Ramos (cell line): ENCODE data around the gene ETS2.

Experiments used
- in situ Hi-C: fragments of 300-500 bp; cut with MboI; formaldehyde crosslinking; loops from one replicate; pipeline ENCODE4 v1.14.3; 2022; ENCODE audit warnings: low sequenced_read_pairs; ENCODE audit not compliant: unreplicated experiment

ETS2 gene

DNA sequence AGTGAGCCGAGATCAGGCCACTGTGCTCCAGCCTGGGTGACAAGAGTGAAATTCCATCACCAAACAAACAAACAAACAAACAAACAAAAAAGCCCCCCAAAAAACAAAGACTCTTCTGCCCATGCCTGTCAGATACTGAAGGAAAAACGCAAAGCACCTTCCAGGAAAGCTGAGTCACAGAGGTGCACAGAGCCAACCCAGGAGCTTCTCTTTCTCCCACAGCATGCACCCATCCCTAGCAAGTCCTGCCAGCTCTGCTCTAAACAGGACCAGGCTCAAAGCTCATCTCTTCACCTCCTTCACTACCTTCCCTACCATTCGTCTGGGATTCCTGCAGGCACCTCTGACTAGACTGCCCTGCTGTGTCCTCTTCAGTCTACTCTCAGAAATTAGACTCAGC, 46.5 kb downstream of the ETS2 start:
- in situ Hi-C loops = no loop called here

DNA sequence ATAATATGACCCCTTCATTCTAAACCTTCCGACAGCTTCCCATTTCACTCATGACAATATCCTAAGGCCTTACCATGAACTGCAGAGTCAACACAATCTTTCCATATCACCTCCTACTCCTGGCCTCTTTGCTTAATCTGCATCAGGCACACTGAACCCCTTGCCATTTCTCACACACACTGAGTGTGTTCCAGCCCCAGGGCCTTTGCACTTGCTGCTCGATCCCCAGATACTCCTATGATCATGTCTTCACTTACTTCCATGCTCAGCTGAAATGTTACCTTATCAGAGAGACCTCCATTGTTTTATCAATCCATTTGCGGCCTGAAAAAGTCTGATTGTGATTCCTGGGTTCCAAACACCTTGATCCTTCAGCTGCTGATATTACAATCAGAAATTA, 47.0 kb downstream of the ETS2 start:
- in situ Hi-C loops = no loop called here

DNA sequence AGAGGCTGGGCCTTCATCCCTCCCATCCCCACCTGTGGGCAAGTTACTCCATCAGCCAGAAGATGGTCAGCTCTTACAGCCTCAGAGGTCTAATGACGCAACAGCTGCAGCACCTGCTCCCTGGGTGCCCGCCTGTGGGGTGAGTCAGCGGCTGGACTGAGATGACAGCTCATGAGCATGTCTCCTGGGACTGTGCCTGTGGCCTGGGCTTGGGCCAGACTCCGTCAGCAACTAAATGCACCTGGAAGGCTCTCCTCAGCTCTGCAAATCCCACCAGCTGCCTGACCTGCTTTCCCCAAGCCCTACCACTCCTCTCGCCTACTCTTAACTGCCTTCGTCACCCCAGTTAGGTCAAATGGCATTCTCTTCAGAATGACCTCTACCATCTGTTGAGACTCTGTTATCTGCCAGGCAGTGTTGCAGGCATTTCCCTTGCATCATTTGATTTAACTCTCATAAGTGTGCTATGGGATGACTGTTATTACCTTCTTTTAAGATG, 47.7 kb downstream of the ETS2 start:
- in situ Hi-C loops = no loop called here

DNA sequence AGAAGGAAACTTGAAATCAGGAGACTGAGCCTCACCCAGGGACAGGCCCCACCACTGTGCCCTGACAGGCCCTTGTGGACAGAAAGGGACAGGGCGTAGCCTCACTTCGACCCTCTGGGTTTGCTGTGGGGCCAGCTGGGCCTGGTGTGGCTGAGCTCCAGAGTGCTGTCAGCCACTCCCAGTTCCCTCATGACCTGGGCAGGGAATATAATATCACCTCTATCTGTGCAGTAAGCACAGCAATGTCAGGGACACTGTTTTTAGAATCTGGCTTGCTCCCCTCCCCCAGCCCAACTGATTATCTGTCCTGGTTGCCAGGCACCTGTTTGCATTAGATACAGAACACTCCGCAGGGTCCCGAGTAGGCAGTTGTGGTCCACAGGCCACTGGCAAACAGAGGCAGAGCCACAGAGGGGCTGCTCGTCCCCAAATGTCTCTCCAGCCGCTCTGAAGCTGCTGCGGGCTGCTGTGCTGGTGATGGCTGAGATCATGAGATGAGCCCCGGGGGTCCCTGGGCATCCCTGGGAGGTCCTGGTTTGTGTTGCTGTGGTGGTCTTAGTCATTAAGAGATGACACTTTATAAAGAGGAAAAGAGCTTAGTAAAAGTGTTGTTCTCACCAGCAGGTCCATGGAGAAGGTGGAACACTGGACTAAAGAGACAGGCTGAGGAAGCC, 51.6 kb downstream of the ETS2 start:
- in situ Hi-C loops = no loop called here

DNA sequence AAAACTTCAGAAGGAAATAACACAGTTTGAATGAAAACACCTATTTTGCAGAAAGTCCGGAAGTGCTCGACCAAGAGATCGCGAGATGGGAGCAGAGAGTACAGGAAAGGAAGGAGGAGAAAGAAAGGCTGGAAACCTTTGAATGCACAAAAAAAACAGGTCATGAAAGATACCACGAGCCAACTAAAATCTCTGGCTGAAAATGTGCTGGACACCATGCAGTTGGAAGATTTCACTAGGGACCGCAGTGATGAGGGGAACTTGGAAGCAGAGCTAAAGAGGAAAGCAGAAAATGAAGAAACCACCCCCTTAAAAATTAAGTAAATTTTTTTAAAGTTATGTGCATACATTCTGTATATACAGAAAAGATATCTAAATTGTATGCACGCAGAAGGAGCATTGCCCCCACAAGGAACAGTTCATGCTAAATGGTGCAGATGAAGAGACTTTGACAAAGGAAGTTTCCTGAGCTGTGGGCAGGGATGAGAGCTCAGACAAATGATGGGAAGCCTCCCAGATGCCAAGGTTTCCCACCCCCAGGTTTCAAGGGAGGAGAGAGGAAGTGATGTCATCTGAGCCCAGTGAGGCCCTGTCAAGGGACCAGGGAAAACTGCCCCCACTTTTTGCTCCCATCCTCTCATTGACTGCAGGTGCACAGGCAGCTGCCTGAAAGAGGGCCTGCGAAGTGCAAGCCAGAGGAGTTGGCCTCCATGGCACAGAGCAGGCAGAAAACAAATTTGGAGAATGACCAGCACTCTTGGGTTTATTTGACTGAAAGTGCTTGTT, 52.5 kb downstream of the ETS2 start:
- in situ Hi-C loops = no loop called here

DNA sequence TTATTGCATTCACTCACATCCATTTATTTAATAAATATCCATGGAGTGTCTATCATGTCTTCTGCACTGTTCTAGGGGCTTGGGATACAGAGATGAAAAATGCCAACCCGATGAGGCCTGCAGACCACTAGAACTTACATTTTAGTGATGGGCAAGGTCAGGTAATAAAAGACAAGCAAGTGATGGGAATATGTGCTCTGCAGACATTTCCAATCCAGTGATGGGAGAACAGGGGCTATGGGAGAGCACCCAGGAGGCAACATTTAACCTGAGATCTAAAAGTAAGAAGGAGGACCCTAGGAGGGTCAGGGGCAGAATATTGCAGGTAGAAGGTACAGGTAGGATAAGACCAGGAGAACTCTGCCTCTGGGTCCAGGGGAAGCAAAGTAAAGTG, 53.1 kb downstream of the ETS2 start:
- in situ Hi-C loops = no loop called here

DNA sequence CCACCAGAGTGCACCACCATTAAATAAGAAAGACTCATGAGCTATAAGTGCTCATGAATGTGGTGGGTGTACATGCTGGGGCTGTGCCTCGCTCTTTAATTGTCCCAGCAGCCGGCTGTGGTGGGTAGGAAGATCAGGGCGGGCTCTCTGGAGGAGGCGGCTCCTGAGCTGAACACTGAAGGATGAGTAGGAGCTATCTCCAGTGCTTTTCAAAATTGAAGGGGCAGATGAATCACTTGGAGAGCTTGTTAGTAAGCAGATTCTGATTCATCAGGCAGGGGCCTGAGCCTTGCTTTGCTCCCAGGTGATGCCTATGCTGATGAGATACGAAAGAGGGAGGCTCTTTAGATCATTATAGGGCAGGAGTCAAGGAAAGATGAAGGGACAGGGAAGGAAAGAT, 54.1 kb downstream of the ETS2 start:
- in situ Hi-C loops = no loop called here

DNA sequence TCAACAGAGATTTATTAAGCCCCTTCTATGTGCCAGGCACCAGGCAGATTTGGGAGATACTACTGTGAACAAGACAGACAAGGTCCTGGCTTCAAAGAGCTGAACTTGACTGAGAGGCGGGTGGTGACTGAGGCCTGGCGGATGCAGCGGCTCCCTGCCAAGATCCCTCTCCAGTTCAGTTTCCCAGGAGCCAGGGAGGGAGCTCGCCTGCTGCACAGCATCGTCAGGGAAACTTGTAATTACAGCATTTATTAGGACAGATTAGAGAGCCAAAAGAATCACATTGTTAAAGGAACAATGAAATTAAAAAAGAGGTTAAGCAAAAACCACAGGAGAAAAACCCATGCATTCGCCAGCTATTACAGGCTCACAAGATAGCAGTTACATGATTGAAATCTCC, 55.3 kb downstream of the ETS2 start:
- in situ Hi-C loops = no loop called here

DNA sequence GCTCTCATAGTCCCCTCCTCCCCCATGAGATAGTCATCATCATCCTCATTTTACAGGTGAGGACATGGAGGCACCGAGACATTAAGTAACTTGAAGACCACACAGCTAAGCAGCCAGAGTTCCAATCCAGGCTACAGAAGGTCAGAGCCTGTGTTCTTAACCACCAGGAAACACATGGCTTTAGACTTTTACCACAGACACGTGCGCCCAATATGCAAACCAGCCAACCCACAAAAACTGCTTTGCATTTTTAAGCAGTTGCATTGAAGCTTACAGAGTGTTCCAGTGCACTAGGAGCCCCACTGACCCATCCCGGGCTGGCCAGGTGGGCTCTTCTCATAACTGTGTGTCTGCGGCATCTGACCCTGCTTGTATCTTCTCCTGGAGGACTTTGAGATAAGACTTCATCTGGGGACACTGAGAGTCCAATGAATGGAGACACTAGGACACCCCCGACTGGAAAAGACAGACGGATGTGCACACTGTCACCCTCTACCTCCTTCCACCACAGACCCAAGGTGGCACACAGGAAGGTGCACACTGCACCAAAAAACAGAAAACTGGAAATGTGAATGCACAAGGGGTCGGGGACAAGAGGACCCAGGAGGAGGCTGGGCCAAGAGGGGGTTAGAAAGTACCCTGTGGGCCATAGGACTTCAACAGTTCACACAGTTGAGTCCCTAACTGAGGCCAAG, 56.4 kb downstream of the ETS2 start:
- in situ Hi-C loops = no loop called here

DNA sequence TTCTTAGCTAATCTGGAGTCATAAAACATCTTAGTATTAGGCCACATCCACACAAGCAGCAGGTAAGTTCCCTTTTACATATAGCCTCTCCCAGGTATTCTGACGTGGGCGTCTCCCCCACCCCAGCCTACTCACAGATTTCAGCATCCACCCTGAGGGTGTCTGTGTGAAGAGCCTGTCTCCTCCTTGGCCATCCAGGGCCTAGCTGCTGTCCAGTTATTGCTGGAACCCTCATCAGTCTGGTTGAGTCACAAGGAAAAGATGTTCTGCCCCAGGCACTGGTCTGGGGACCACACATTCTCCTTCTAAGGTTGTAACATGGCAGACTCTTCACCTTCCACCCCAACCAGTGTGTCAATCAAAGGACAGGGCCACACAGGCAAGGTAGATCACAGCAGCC, 57.6 kb downstream of the ETS2 start:
- in situ Hi-C loops = no loop called here

DNA sequence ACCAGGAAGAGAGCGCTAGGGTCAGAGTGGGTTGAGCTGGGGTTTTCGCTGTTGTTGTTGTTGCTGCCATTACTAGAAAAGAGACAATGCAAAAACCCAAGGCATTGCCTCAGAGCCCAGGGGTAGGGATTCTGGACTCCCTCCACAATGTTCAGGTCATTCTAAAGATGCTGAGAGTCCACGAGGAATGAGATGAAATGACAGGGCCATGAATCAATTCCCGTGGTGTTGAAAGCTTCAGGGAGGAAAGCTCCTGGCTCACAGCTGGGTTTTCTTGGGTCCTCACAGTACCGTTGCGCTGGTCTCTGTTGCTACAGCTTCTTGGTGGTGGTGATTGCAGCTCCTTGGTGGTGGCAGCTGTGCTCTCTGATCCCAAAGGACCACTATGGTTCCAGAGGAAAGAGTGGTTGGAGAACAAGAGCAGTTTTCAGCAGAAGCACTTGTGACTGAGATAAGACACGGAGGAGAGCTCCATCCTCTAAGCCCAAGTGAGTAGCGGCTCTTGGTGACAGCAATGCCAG, 58.2 kb downstream of the ETS2 start:
- in situ Hi-C loops = no loop called here

DNA sequence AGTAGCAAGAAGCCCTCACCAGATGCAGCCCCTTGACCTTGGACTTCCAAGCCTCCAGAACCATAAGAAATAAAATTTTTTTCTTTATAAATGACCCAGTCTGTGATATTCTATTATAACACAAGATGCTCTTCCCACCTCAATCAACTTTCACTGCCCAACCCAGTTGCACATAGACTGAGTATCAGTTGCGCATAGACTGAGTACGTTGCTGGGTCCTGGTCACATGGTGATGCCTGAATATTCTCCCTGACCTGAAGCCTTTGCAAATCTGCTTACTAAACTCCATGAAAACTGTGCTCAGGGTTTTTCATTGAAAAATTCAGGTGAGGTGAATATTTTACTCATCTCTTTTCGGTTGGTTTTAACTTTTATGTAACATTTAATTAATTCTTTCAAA, 59.2 kb downstream of the ETS2 start:
- in situ Hi-C loops = no loop called here

DNA sequence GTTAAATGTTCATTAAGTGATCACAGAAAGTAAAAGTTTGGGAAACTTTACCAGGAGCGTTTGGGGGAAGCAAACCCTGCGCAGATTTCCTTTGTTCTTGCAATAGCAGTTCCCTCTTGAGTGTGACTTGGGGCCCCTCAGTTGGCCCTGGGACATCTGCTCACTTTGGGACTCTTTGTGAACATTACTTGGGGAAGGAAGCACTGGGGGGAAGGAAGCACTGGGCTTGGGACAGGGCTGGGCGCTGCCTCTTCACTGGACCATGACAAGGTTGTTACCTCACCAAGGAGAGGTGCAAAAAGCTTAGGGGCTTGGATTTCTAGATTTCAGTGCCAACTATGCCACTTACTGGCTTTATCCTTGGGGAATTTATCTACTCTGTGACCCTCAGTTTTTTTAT, 63.5 kb downstream of the ETS2 start:
- in situ Hi-C loops = no loop called here

DNA sequence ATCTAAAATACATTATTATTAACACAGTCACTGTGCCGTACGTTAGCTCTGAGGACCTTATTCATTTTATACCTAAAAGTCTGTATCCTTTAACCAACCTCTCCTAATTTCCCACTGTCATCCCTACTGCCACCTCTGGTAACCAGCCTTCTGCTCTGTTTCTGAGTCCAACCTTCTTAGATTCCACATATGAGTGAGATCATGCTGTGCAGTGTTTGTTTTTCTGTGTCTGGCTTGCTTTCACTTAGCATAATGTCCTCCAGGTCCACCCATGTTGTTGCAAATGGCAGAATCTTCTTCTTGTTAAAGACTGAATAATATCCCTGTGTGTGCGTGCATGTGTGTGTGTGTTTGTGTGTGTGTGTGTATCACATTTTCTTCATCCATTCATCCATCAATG, 64.2 kb downstream of the ETS2 start:
- in situ Hi-C loops = no loop called here
